NCI-H748 (cell line): Measurements from ENCODE around the gene SH3BP4.

Source experiments
- DNase-seq: peaks from one replicate; lab custom pipeline; 2025; ENCODE audit not compliant: unreplicated experiment; lab: John Stamatoyannopoulos, UW

The SH3BP4 gene

DNA sequence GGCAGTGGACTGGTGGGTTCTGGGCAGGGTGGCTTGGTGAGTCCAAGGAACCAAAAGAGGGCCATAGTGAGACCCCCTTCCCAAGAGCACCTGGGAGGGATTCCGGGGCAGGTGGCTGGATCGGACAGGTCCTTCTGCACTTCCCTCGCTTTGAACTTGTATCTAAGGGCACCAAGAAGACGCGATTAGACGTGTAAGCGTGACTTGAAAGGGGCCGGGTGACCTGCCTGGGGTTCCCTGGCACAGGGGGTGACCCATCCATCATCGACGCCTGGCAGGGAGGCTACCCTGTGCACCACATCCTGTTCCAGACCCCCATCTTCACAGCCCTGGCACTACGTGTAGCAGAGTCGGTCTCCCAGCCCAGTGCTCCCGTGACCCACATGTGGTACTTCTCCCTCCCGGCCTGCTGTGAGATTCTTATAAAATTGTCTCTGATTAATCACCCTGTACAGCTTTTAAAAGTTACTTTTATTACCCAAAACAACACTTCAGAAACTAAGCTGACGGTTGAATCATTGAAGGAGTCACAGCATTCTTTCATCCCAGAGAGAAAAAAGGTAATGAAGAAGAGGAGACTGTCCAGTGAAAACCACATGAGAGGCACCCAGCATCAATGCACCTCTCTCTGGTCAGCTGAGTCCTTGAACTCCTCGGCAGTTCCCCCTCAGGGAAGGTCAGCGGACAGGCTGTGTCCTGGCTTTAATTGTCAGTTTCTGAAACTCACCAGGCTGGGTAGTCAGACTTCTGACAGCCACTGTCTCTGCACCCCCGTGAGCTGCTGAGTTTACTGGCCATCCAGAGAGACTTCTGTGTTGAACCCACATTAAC, 13.0 kb downstream of the SH3BP4 start:
- DNase-seq = no peak

DNA sequence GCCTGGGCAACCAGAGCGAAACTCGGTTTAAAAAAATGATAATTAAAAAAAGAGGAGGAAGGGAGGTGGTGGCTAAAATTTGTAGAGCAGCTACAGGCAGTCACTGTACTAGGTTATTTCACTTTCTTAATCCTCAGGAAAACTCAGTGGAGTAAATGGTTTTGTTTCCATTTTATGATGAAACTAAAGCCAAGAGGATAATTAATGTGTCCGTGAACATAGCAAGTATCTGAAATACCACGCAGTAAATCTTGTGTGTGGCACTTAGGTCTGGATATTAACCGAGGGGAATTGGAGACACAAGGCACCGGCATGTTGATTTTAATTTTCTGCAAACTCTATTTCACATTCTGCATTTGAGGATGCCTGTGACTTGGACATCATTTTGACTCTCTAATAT, 14.5 kb downstream of the SH3BP4 start:
- DNase-seq = no peak

DNA sequence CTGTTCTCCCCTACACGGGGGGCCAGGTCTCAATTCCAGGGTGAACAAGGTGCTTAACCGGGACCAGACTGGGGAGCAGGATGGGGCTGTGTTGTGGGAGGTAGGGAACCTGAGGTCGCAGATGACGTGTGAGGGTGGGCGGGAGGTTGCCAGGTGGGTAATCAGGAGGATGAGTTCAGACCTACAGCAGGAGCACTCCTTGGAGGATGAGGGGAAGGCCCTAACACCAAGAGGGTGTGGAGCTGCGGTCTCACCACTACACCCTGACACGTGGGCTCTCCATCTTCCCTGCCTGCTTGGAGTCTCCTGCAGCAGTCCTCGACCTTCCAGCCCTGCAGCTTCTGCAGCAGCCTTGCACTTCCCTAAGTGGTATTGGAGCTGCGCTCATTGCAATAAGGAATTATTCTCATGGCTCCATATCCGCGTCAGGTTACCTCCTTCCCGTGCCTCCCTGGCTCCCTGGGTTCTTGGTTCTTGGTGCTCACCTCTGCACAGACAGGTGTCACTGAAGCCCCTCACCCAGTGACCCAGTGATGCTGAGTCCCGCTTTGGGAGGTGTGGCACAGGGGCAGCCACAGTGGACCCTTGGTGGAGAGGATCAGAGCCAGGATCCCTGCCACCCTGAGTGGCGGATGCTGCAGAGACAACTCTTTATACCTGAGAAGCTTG, 15.5 kb downstream of the SH3BP4 start:
- DNase-seq = no peak

DNA sequence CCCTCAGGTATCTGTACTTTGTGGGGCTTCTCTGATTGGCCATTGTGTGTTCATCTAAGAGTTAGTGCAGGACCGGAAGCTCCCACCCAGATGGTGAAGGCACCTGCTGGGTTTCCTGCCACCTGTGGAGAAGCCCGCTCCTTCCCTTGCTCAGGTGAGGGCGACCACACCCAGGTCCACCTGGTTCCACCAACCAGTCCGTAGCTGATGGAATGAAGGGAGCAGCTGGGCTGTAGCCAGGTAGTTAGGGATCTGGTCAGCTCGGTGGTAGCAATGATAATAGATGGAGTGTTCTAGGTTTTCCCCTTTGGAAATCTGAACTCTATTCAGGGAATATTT, 16.0 kb downstream of the SH3BP4 start:
- peak; percentile 54 for DNase-seq

DNA sequence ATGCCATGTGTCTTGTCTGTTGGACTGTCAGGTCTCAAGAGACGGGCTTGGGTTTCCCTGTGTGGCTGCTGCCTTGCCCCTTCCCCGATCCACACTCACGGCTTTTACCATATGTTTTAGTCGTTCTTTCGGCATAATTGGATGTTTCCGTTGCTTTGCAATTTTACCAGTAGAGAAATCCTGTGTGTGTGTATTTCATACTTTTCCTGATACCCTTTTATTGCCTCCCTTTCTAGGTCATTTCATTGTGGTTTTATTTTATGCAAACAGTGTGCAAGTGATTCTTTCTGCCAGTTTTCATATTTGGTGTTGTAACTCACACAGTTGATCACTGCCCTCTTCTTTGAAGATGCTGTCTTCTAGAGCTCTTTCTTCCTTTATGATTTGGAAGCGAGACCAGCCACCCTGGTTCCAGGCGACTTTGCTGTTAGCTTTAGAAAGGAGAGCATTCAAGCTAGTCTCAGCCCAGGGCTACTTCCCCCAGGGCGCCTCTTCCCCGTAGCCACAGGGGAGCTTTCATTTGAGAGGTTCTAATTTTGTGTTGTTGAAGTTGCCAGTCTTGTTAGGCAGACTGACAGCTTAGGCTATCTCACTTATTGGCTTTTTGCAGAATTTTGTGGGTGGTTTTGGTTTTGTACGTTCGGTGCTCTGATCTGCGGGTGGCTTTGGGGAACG, 17.0 kb downstream of the SH3BP4 start:
- DNase-seq = peak; percentile 10

DNA sequence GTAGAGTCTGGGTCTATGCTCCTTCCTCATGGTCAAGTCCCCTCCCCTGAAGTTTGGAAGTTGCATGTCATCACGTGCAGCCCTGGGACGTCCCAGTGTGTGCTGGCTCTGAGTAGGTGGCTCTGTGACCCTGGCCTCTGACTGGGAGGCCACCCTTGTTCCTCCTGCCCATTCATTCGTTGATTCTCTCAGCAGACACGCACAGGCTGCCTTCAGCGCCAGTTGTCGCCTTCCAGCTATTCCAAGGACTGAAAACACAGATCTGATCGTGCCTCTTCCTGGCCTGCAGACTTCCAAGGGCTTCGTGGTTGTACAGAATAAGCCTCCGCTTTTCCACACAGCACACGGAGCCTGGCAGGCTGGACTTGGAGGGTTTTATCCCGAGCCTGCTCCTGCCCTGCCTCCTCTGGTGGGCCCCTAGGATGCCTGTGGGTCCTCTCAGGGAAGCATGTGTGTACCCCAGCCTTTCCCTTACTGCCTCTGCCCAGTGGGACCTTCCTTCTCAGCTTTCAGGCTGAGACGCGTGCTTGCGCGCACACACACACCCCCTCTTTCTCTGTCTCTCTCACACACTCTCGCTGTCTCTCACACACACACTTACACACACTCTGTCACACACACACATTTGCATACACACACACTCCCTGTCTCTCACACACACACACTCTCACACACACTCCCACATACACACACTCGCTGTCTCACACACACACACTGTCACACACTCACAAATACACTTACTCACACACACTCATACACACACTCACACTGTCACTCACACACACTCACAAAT, 17.7 kb downstream of the SH3BP4 start:
- DNase-seq = no peak

DNA sequence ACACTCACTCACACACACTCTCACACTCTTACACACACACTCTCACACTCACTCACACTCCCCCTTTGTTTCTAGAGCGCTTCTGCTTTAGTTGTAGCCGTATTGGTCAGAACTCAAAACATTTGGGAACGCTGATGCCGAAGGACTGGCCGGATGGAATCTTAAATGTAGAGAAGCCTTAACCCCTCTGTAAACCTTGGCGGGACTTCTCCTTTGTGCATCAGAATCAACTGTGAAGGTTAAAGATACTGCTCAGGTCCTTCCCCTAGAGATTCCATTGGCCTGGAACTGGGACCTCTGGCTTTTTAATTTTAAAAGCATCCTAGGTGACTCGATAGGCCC, 18.3 kb downstream of the SH3BP4 start:
- no peak for DNase-seq

DNA sequence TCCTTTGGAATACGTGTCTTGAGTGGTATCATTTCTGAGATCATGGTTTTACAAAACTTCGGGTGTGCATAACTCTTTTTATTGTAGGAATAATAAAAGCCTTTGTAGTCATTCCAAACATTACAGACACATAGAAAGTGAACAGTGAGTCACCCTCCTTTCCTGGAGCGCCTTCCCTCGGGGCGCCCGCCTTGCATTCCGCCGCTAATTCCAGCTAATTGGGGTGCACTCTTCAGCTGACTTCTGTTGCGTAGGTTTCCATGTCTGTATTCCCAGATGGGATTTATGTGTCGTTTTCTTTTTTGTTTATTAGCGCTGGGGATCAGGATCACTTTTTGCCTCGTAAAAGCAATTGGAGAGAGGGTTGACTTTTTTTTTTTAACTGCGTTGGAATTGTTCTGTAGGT, 18.7 kb downstream of the SH3BP4 start:
- DNase-seq = no peak

DNA sequence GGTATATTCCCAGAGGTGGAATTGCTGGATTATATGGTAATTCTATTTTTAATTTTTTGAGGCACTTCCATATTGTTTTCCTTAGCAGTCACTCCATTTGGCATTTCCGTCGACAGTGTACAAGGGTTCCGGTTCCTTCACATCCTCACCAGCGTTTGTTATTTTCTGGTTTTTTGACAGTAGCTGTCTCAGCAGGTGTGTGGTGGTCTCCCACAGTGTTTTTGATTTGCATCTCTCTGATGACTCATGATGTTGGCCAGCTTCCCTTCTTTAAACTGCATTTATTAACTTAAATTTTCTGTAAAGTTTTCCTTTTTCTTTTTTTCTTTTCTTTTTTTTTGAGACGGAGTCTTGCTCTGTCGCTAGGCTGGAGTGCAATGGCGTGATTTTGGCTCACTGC, 19.7 kb downstream of the SH3BP4 start:
- DNase-seq = no peak

DNA sequence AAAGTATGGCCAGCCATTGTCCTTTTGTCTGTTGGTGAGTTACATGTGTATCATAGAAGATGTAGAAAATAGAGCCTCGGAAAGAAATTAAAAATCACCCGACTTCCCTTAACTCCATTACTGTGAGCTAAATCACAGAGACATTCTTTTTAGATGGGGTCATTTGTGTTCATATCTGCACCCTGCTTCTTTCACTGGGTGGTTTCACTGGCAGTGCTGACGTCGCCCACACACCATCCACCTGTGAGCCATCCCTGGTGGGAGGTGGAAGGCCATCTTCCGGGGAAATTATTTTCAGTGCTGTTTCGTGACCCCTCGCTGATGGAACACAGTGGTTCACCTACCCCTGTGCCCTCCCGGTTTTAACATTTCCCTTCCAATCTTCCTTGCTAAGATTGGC, 21.2 kb downstream of the SH3BP4 start:
- DNase-seq = no peak

DNA sequence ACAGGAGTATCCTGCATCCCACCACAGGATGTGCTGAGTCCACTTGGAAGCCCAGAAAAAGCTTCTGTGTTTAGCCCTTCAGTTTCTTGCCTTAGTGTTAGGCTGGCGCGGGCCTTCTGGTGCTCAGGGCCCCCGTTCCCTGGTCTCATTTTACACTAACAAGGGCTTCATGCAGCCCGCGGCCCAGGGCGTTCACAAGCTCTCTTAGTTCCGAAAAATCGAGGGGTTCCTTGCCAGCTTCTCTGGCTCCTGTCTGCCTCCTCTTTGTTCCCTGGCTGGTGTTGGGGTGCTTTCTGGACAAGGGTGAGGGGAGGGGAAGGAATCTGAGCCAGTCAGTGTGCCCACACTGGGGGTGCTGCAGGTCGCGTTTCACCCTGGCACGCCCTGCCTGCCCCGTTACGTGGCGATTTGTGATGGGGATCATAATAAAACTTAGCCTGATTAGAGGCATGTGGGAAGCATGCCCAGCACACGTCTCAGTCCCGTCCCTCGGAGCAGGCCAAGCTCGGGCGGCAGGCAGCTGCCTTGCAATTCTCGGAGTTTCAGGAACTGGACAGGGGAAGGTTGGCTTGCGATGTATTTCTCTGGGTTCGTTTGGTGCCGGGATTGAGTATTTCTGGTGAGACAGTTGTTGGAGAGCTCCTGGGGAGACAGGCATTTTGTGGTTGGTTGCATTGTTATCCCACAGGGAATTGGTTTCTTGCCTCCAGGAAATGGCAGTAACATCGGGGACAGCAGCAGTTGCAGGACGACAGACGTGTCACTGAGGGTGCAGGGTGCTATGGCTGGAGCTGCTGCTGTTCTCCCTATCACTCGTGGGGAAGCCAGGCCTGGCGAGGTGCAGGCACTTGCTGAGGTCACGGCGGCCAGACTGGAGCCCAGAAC, 22.9 kb downstream of the SH3BP4 start:
- DNase-seq = no peak

DNA sequence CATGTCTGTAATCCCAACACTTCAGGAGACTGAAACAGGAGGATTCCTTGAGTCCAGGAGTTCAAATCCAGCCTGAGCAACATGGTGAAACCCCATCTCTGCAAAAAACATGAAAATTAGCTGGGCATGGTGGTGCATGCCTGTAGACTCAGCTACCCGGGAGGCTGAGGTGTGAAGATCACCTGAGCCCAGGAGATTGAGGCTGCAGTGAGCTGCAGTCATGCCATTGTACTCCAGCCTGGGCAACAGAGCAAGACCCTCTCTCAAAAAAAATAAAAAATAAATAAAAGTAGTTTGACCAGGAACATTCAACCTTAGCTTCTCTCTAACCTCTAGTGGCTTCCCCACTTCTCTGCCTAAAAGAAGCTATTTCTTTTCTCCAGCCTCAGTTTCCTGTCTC, 23.8 kb downstream of the SH3BP4 start:
- DNase-seq = no peak

DNA sequence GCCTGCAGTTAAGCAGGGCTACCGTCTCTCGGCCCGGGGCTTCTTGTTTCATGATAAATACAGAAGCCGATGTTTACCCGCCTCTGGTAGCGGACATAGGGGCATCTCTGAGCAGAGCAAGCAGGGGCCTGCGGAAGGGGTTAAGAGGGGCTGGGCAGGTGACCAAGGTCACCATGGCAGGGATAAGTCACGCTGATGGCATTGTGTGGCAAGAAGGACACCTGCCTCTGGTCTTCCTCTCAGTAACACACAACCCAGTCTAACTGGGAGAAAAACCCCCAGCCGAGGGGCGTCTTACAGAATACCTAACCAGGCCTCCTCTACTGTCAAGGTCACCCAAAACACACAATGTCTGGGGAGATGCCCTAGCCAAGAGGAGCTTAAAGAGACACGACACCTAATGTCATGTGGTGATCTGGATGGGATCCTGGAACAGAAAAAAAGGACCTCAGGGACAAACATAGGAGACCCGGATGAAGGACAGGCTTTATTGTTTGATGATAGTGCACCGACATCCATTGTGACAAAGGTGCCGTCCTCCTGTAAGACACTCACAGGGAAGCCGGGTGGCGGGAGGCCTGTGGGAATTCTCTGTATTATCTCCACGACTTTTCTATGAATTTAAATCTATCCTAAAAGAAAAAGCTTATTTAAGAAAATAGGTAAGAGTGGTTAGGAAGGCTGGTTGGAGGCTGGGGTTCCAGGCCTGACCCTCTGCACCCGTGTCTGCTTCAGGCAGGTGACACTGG, 24.8 kb downstream of the SH3BP4 start:
- DNase-seq = no peak

DNA sequence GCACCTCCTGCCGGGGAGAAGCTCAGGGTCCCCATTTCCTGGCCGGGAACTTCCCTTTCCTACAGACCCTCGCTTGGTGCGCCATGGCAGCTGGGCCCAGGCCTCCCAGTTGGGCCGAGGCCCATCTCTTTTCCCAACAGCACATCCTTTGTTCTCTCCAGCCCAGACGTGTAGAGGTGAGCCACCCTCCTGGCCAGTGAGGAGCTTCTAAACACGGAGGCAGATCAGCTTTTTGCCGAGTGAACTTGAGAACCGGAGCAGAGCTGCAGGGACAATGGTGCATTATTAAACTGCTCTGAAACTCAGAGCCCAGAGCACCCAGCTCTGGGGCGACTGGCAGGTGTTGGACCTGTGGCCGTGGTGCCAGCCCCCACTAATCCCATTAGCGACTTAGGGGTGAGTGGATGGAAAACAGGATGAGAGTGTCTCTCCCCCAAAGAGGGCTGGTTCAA, 25.4 kb downstream of the SH3BP4 start:
- DNase-seq = no peak

DNA sequence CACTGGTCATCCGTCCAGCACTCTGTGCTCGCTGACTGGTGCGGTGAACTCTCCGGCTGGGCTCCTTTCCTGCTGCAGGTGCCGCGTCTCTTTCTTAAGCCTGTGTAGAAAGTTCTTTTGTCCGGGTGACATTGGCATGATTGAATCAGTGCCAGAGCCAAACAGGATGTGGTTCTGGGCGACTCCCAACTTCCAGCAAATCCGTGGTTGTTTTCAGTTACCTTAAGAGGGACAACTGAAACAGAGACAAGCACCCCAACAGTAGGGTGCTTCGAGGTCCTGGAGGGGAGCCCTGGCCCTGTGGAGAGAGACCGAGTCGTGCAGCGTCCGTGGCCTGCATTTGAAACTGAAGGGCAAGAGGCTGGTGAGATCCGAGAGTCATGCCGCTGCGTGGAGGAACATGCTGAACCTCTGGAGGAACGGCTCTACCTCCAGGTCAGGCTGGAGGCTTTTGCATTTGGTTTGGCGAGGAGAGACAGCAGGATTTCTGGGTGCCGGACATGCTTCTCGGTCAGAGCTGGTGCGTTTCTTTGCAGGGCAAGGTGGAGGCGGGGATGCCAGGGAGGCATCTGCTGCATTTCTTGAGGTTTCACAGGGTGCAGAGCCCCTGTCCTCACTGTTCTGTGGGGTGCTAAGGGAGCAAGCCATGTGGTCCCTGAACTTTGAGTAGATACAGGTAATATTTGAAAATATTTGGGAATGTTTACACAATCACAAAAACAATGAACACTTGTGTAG, 26.8 kb downstream of the SH3BP4 start:
- peak; percentile 16 for DNase-seq

DNA sequence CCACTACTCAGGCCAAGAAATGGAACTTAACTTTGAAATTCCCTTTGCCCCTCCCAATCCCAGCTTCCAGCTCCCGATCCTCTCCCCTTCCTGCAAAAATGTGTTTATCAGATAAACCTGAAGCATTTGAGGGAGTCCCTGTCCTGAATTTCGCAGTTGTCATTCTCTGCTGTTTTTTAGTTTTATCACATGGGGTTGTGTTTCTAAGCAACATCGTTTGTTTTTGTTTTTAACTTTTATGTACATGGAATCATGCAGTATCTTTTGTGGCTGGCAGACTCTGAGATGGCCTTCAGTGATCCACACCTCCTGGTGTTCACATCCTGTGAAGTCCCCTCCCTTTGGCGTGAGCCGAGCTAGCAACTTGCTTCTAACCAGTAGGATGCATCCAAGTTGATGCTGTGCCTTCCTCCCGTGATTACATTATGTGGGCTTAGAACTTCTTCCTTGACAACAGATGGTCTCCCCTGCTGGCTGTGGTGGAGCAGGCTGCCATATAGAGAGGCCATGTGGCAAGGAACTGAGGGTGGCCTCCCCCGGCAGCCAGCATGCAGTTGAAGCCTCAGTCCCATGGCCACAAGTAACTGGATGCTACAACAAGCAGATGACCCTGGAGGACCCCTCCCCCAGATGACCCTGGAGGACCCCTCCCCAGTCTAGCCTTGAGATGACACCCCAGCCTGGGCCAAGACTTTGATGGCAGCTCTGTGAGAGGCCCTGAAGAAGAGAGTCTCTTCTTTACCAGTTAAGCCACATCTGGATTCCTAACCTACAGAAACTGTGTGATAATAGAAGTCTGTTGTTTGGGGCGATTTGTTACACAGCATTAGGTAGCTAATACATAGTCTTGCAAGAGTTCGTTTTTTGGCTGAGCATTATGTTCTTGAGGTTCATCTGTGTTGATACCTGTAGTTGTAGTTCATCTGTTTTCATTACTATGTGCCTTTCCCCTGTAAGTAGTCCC, 27.7 kb downstream of the SH3BP4 start:
- DNase-seq = peak; percentile 61

DNA sequence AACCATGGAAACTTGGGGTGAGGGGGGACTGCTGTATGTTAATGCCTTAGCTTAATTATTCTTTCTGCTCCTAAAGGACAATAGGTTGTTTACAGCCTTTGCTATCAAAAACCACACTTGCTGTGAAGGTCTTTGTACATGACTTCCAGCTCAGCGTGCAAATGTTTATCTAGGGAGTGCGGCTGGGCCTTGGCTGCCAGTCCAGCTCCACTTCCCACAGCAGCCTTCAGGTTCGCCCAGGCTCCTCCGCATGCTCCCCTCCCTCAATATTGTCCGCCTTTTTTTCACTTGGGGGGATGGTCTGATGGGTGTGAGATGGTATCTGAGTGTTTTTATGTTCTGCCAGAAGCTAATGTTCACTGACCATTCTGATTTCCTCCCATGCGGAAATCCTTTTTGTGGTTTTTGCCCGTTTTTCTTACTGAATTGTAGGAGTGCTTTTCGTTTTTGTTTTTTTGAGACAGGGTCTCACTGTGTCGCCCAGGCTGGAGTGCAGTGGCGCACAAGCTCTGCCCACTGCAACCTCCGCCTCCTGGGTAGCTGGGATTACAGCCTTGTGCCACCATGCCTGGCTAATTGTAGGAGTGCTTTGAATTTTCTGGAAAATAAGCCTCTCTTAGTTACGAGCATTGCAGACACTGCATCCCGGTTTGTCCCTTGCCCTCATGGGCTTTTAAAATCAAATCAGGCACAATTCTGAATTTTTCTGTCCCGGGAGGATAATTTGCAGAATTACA, 28.8 kb downstream of the SH3BP4 start:
- DNase-seq = peak; percentile 97
